Gastroesophageal sphincter (tissue), 3 donors: Measurements from ENCODE around the gene MAN1A2.

Experiments
- CTCF ChIP-seq, 4 experiments: fragments of 200-600 bp in 2 of 4; fragments of 450-650 bp in 2 of 4; sonication (generic) in 1 of 4; IDR thresholded peaks; one replicate each; pipeline ENCODE4 v1.5.1; 2017 to 2019; ENCODE audit warnings: antibody characterized with exemption in 4 of 4, mild to moderate bottlenecking in 2 of 4, moderate library complexity in 2 of 4
- EP300 ChIP-seq: sonication (generic); formaldehyde crosslinking; IDR thresholded peaks from one replicate; pipeline ENCODE4 v1.6.1; 2017; ENCODE audit warnings: antibody characterized with exemption, mild to moderate bottlenecking
- POLR2A ChIP-seq, 2 donors: fragments of 450-650 bp; IDR thresholded peaks; one replicate each; pipeline ENCODE4 v1.6.1; 2017; ENCODE audit warnings: antibody characterized with exemption in 2 of 2, mild to moderate bottlenecking in 2 of 2, moderate library complexity in 1 of 2
- POLR2AphosphoS5 ChIP-seq: sonication (generic); formaldehyde crosslinking; IDR thresholded peaks from one replicate; pipeline ENCODE4 v1.6.1; 2017; ENCODE audit warnings: antibody characterized with exemption

- TF ChIP-seq POLR2A (IDR thresholded peaks at IDR 0.05) (no peak), CTCF (IDR thresholded peaks at IDR 0.05) (no peak), POLR2AphosphoS5 (no peak), EP300 (no peak)
These were observed 19.3 kb upstream of the MAN1A2 start for GRCh38 chr1:117347907-117348306.
